WTC11 (cell line): ENCODE results near the gene CLK3. TPM values are rescaled to one million over a fixed set of nuclear protein-coding genes. Genes with fewer than 3 reads are reported as not detected.

Experiments used
- ATAC-seq: fragments of 200-7000 bp; cut with Tn5 transposase; 2 replicates; pipeline ENCODE4 v1.10.0; 2021; ENCODE audit warnings: mild to moderate bottlenecking, moderate library complexity
- CTCF ChIA-PET: fragments of 300-600 bp; sonication (Branson Sonifier 250); formaldehyde crosslinking; loops from one replicate; lab custom pipeline; 2021; ENCODE audit warnings: antibody characterized with exemption; lab: Charles Lee
- POLR2A ChIA-PET: fragments of 350-600 bp; sonication (Branson Sonifier 250); formaldehyde crosslinking; loops from one replicate; lab custom pipeline; 2021; ENCODE audit warnings: antibody characterized with exemption; lab: Charles Lee
- DNase-seq: peaks from one replicate; pipeline ENCODE4 v3.0.0; 2021; ENCODE audit warnings: low spot score
- H3K27ac Mint-ChIP-seq: 2 replicates; pipeline ENCODE4 v1.8.0; 2021; ENCODE audit warnings: mixed read lengths
- H3K27me3 Mint-ChIP-seq: 2 replicates; pipeline ENCODE4 v1.8.0; 2021; ENCODE audit warnings: low read depth, mild to moderate bottlenecking, moderate library complexity, mixed read lengths
- H3K36me3 Mint-ChIP-seq: 2 replicates; pipeline ENCODE4 v1.8.0; 2021; ENCODE audit warnings: mixed read lengths
- H3K4me1 Mint-ChIP-seq: 2 replicates; pipeline ENCODE4 v1.8.0; 2022; ENCODE audit warnings: mixed read lengths
- H3K4me3 Mint-ChIP-seq: 2 replicates; pipeline ENCODE4 v1.8.0; 2021; ENCODE audit warnings: mild to moderate bottlenecking, moderate library complexity, mixed read lengths
- H3K9me3 Mint-ChIP-seq: 2 replicates; pipeline ENCODE4 v1.8.0; 2021; ENCODE audit warnings: mixed read lengths
- AR ChIP-seq: fragments of 250-450 bp; sonication (Bioruptor Pico); IDR thresholded peaks from 2 replicates; pipeline ENCODE4 v1.9.0; 2021; ENCODE audit warnings: mild to moderate bottlenecking
- ATF1 ChIP-seq: sonication (generic); formaldehyde crosslinking; IDR thresholded peaks from 2 replicates; pipeline ENCODE4 v1.8.1; 2023; ENCODE audit warnings: mild to moderate bottlenecking, moderate library complexity, missing genetic modification reagents
- CTCF ChIP-seq: fragments of 200-600 bp; IDR thresholded peaks from 2 replicates; pipeline ENCODE4 v1.8.0; 2022; ENCODE audit warnings: antibody characterized with exemption
- GTF2I ChIP-seq: fragments of 250-450 bp; sonication (Bioruptor Pico); conservative IDR thresholded peaks from 2 replicates; pipeline ENCODE4 v1.4.0; 2021; ENCODE audit warnings: mild to moderate bottlenecking
- MAX ChIP-seq: sonication (generic); formaldehyde crosslinking; IDR thresholded peaks from 2 replicates; pipeline ENCODE4 v1.8.0; 2022; ENCODE audit warnings: mild to moderate bottlenecking, missing genetic modification reagents
- NFE2L1 ChIP-seq: sonication (generic); formaldehyde crosslinking; IDR thresholded peaks from 2 replicates; pipeline ENCODE4 v1.8.1; 2023; ENCODE audit warnings: missing genetic modification reagents
- NR2C2 ChIP-seq: sonication (generic); formaldehyde crosslinking; IDR thresholded peaks from 2 replicates; pipeline ENCODE4 v1.8.0; 2022; ENCODE audit warnings: mild to moderate bottlenecking, missing genetic modification reagents
- NR3C1 ChIP-seq: sonication (generic); formaldehyde crosslinking; conservative IDR thresholded peaks from 2 replicates; pipeline ENCODE4 v1.8.1; 2023; ENCODE audit warnings: low read depth, mild to moderate bottlenecking, missing genetic modification reagents
- PREB ChIP-seq: sonication (generic); formaldehyde crosslinking; IDR thresholded peaks from 2 replicates; pipeline ENCODE4 v1.8.1; 2022; ENCODE audit warnings: mild to moderate bottlenecking, missing genetic modification reagents, moderate library complexity, borderline replicate concordance
- RELA ChIP-seq: sonication (generic); formaldehyde crosslinking; IDR thresholded peaks from 2 replicates; pipeline ENCODE4 v1.8.1; 2022; ENCODE audit warnings: missing genetic modification reagents, mild to moderate bottlenecking, borderline replicate concordance
- SP1 ChIP-seq: sonication (generic); formaldehyde crosslinking; conservative IDR thresholded peaks from 2 replicates; pipeline ENCODE4 v1.8.1; 2022; ENCODE audit warnings: missing genetic modification reagents
- TCF7 ChIP-seq: sonication (generic); formaldehyde crosslinking; IDR thresholded peaks from 2 replicates; pipeline ENCODE4 v1.8.0; 2022; ENCODE audit warnings: mild to moderate bottlenecking, low read depth, missing genetic modification reagents, moderate library complexity
- ZNF138 ChIP-seq: sonication (generic); formaldehyde crosslinking; conservative IDR thresholded peaks from 2 replicates; pipeline ENCODE4 v1.8.1; 2022; ENCODE audit warnings: mild to moderate bottlenecking, moderate library complexity, missing genetic modification reagents
- ZNF232 ChIP-seq: sonication (generic); formaldehyde crosslinking; IDR thresholded peaks from 2 replicates; pipeline ENCODE4 v1.8.0; 2022; ENCODE audit warnings: mild to moderate bottlenecking, missing genetic modification reagents
- ZNF263 ChIP-seq: sonication (generic); formaldehyde crosslinking; IDR thresholded peaks from 2 replicates; pipeline ENCODE4 v1.8.1; 2022; ENCODE audit warnings: low read depth, mild to moderate bottlenecking, moderate library complexity, missing genetic modification reagents
- ZNF416 ChIP-seq: fragments of 250-450 bp; sonication (Bioruptor Pico); IDR thresholded peaks from 2 replicates; pipeline ENCODE4 v1.9.0; 2021; ENCODE audit warnings: mild to moderate bottlenecking, inconsistent platforms
- ZNF425 ChIP-seq: fragments of 250-450 bp; sonication (Bioruptor Pico); conservative IDR thresholded peaks from 2 replicates; pipeline ENCODE4 v1.9.0; 2021; ENCODE audit warnings: mild to moderate bottlenecking
- total RNA-seq: library from RNA; stranded (reverse); gene quantifications from 3 replicates; pipeline ENCODE4 v1.2.3, GENCODE V29; 2021
- TF ChIP-seq, protein P1 (sequence below): fragments of 250-450 bp; sonication (Bioruptor Pico); IDR thresholded peaks from 2 replicates; pipeline ENCODE4 v1.9.0; 2021; ENCODE audit warnings: moderate library complexity, mild to moderate bottlenecking, inconsistent platforms, borderline replicate concordance
- TF ChIP-seq, protein P2 (sequence below): sonication (generic); formaldehyde crosslinking; IDR thresholded peaks from 2 replicates; pipeline ENCODE4 v1.8.1; 2023; ENCODE audit warnings: mild to moderate bottlenecking, moderate library complexity, missing genetic modification reagents

CLK3 gene
- total RNA-seq, 1 experiment from 2014 or later = 48.1 TPM

DNA sequence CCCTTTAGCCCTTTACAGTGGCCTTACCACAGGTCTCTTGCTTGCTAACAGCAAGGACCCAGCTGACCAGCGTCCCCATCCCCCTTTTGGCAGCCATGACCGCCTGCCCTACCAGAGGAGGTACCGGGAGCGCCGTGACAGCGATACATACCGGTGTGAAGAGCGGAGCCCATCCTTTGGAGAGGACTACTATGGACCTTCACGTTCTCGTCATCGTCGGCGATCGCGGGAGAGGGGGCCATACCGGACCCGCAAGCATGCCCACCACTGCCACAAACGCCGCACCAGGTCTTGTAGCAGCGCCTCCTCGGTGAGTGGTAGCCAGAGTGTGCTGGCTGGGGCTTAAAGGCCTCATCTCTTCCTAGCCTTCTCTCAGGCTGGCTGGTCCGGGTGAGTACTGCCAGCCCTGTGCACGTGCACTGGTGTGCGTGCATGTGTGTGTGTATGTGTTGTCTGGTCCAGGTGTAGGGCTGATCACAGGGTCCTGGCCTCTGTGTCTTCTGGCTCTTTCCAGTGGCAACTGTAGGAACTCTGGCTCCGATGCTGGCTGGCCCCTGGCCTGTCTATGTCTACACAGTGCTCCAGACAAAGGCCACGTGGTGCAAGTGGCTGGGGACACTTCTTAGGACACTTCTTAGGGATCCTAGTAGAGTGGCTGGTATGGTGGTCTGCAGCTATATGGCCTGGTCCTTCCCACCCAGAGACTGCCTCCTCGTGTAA, 4.4 kb downstream of the CLK3 start:
- POLR2A ChIA-PET = no interaction called here
- H3K27ac Mint-ChIP-seq = no peak overlapping the region
- H3K36me3 Mint-ChIP-seq = peaks cover 52% of the 10 kb centered on the region
- ATAC-seq (no peak), DNase-seq (no peak)
- H3K4me3 Mint-ChIP-seq = no peak overlapping the region
- H3K9me3 Mint-ChIP-seq = no peaks in the 10 kb centered on the region
- H3K27me3 Mint-ChIP-seq = no peaks in the 10 kb centered on the region
- TF ChIP-seq TCF7 (CRISPR knock-in tag) (no peak), RELA (no peak), GTF2I (no peak), AR (CRISPR knock-in tag) (no peak), ZNF232 (CRISPR knock-in tag) (no peak), NR2C2 (CRISPR knock-in tag) (no peak)
- H3K4me1 Mint-ChIP-seq = peaks cover 22% of the 10 kb centered on the region
- CTCF ChIA-PET = interaction anchor here (6.3 to 6.5 kb wide), 2 partner anchors 13 to 150 kb away, joined by 78 to 87 read pairs; no protein-coding TSS in a partner anchor

DNA sequence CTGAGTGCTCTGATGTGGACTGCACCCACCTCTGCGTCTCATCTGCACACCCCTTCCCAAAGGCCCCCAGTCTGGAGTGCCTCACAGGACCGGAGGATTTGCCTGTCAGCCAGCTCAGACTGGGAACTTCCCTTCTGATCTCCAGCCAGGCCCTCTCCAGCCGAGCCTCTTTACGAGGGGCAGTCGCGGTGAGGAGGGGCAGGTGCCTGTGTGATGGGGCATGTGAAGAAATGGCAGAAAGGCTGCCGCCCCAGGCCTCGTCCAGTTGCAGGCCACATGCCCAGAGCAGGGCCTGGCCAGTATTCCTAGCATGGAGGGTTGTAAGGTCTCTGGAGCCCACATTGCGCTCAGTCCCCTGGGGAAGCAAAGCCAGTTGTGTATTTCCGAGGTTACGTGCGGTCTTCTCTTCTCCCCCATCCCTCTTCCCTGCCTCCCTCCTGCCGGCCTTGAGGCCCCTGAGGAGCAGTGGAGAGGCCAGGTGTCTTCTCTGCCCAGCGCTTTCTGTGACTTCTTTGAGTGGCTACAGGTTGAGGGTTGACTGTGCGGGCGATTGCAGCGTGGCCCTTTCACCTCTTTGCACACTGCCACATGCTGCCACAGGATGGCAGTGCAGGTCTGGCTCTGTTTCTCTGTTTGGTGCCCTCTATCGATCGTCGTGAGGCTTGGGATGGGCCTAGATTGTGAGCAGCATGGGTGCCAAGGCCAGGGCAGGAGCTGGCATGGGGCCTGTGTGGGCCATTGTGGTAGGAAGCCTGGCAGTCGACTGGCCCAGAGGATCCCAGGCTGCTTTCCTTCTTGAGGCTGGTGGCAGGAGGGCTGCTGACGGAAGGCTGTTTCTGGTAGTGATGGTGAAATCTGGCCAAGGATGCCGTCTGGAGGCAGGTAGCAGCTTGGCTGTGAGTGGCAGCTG, 5.3 kb downstream of the CLK3 start:
- H3K4me1 Mint-ChIP-seq = peaks cover 22% of the 10 kb centered on the region
- no peaks in the 10 kb centered on the region for H3K9me3 Mint-ChIP-seq
- TF ChIP-seq MAX (CRISPR knock-in tag) = peak; percentile 24; the same call in 1 of the 2 replicates
- TF ChIP-seq, protein P1, sequence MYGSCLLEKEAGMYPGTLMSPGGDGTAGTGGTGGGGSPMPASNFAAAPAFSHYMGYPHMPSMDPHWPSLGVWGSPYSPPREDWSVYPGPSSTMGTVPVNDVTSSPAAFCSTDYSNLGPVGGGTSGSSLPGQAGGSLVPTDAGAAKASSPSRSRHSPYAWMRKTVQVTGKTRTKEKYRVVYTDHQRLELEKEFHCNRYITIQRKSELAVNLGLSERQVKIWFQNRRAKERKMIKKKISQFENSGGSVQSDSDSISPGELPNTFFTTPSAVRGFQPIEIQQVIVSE (CRISPR knock-in tag) = no peak
- no peak for TF ChIP-seq GTF2I
- peak; percentile 65; the same call in 1 of the 2 replicates for TF ChIP-seq RELA
- no peak for TF ChIP-seq ZNF263
- TF ChIP-seq NFE2L1 (CRISPR knock-in tag) = no peak
- TF ChIP-seq, protein P2, sequence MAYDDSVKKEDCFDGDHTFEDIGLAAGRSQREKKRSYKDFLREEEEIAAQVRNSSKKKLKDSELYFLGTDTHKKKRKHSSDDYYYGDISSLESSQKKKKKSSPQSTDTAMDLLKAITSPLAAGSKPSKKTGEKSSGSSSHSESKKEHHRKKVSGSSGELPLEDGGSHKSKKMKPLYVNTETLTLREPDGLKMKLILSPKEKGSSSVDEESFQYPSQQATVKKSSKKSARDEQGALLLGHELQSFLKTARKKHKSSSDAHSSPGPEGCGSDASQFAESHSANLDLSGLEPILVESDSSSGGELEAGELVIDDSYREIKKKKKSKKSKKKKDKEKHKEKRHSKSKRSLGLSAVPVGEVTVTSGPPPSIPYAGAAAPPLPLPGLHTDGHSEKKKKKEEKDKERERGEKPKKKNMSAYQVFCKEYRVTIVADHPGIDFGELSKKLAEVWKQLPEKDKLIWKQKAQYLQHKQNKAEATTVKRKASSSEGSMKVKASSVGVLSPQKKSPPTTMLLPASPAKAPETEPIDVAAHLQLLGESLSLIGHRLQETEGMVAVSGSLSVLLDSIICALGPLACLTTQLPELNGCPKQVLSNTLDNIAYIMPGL (CRISPR knock-in tag) = peak; percentile 80; the same call in 1 of the 2 replicates
- no peak for TF ChIP-seq ZNF425 (CRISPR knock-in tag)
- peak; percentile 80 for TF ChIP-seq CTCF
- TF ChIP-seq PREB (CRISPR knock-in tag) = no peak
- no peak for TF ChIP-seq ZNF138
- no peak for TF ChIP-seq ATF1 (CRISPR knock-in tag)
- TF ChIP-seq NR3C1 (CRISPR knock-in tag) = no peak
- TF ChIP-seq SP1 (CRISPR knock-in tag) = no peak
- no peak for TF ChIP-seq ZNF416
- TF ChIP-seq ZNF232 (CRISPR knock-in tag) = no peak
- TF ChIP-seq, all 79 proteins: peak for 4
- CTCF ChIA-PET = interaction anchor here (0.5 to 6.5 kb wide), 55 partner anchors 10 to 626 kb away, joined by 3 to 87 read pairs (median 4); partner anchors contain the start of genes ARID3B, CPLX3, CYP1A1 and CYP1A2
- DNase-seq (peak; percentile 83), ATAC-seq (peak; percentile 88)
- POLR2A ChIA-PET = interaction anchor here (0.6 to 1.2 kb wide), 2 partner anchors 92 to 139 kb away, joined by 3 to 5 read pairs; no protein-coding TSS in a partner anchor
- Mint-ChIP-seq H3K36me3 (peaks cover 60% of the 10 kb centered on the region), H3K27me3 (no peaks in the 10 kb centered on the region), H3K4me3 (no peak overlapping the region), H3K27ac (peak overlapping the region; percentile 70)
